ENCODE data around the gene MYO3A. TPM values are rescaled to one million over a fixed set of nuclear protein-coding genes. Genes with fewer than 3 reads are reported as not detected.
"Not testable (repeated sequence)": the region's sequence is repeated elsewhere in the genome, so short reads cannot be mapped to it uniquely, and the experiment has no call there.

MYO3A gene
- total and polyA plus RNA-seq, 2 donors (not counting 1 experiment from before 2014, with no cell fraction given) = 0.27 to 1.4 TPM

DNA sequence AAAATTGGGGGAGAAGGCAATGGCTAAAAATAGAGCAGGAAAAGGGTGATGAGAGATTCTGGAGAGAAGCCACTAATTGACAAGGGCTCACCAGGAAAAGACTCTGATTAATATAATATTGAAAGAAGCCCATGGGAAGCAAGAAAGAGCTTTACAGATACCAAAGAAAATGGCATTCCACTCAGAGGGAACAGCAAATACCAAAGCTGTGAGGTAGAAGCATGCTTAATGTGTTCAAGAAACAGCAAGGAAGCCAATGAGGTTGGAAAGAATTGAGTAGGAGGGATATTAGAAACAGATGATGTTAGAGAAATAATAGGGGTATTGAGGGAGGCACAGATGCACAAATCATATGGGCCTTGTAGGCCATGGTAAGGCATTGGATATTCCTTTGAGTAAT lies 130.1 kb downstream of the MYO3A start:
- ChIA-PET CTCF (no interaction called here), POLR2A (no interaction called here)
- no peak overlapping the region for H3K4me2 ChIP-seq (replicated peaks; ENCODE audit: low read depth, low read length, poor library complexity, severe bottlenecking)
- intact Hi-C loops (cut with micrococcal nuclease) = no loop called here
- Mint-ChIP-seq H3K27ac (no peak overlapping the region), H3K4me3 (no peak overlapping the region), H3K4me1 (no peaks in the 10 kb centered on the region), H3K27me3 (no peaks in the 10 kb centered on the region), H3K9me3 (ENCODE audit: insufficient read depth) (no peaks in the 10 kb centered on the region)
- no peaks in the 10 kb centered on the region for H3K4me1 ChIP-seq (ENCODE audit: control insufficient read depth in 2 of 2, insufficient read depth in 2 of 2, low read length in 2 of 2)
- H3K4me3 ChIP-seq (ENCODE audit: control extremely low read depth in 1 of 5, extremely low read depth in 1 of 5, insufficient read depth in 1 of 5, low read depth in 2 of 5, low read length in 4 of 5) = no peak overlapping the region
- no peak overlapping the region for H3K9ac ChIP-seq (ENCODE audit: low read length)
- DNase-seq (no peak), ATAC-seq (ENCODE audit: low read depth) (no peak)
- no peak overlapping the region for H2AFZ ChIP-seq (ENCODE audit: insufficient read depth, low read depth, low read length, poor library complexity, severe bottlenecking)
- H3K27ac ChIP-seq (ENCODE audit: low read length in 2 of 2) = no peak overlapping the region
- no peaks in the 10 kb centered on the region for H3K27me3 ChIP-seq (replicated peaks in 1 of 4; ENCODE audit: control extremely low read depth in 1 of 4, control insufficient read depth in 3 of 4, insufficient read depth in 4 of 4, low read length in 3 of 4)
- H3K36me3 ChIP-seq (replicated peaks in 1 of 2; ENCODE audit: control extremely low read depth in 1 of 2, control insufficient read depth in 1 of 2, extremely low read depth in 1 of 2, insufficient read depth in 2 of 2, low read length in 1 of 2) = no peaks in the 10 kb centered on the region
- no peaks in the 10 kb centered on the region for H3K79me2 ChIP-seq (ENCODE audit: control insufficient read depth, insufficient read depth, low read length)
- H4K20me1 ChIP-seq (ENCODE audit: control insufficient read depth, insufficient read depth, low read length, poor library complexity, severe bottlenecking) = no peaks in the 10 kb centered on the region
- TF ChIP-seq CTCF (IDR thresholded peaks at IDR 0.05) = no peak
- TF ChIP-seq EZH2 (IDR thresholded peaks at IDR 0.05; ENCODE audit: borderline replicate concordance, insufficient read depth, low read depth, low read length, poor library complexity, severe bottlenecking) = no peak
- no peaks in the 10 kb centered on the region for H3K9me3 ChIP-seq (ENCODE audit: control extremely low read depth in 1 of 3, control insufficient read depth in 2 of 3, insufficient read depth in 1 of 3, low read length in 2 of 3)

DNA sequence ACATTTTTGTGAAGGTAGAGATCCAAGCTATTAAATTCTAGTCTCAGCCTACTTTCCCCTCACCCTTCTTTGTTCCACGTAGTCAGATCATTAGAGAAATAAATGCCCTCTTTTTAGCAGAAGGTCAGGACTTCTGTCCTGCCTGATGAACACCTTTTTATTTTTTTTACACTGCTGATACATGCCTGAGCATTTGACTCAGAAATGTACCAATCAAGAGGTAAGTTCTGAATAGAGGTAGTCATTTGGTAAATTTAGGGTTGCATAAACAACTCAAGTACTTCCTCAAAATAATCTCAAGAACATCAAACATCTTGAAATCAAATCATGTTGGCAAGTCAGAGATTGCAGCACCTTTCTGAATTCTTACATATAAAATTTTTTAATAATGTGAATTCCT lies 133.7 kb downstream of the MYO3A start:
- H4K20me1 ChIP-seq (ENCODE audit: control insufficient read depth, insufficient read depth, low read length, poor library complexity, severe bottlenecking) = no peaks in the 10 kb centered on the region
- TF ChIP-seq CTCF (IDR thresholded peaks at IDR 0.05) (no peak), EZH2 (IDR thresholded peaks at IDR 0.05; ENCODE audit: borderline replicate concordance, insufficient read depth, low read depth, low read length, poor library complexity, severe bottlenecking) (no peak)
- H3K9me3 ChIP-seq (ENCODE audit: control extremely low read depth in 1 of 3, control insufficient read depth in 2 of 3, insufficient read depth in 1 of 3, low read length in 2 of 3) = no peaks in the 10 kb centered on the region
- ChIA-PET POLR2A (no interaction called here), CTCF (no interaction called here)
- Mint-ChIP-seq H3K4me1 (no peaks in the 10 kb centered on the region), H3K4me3 (no peak overlapping the region), H3K27ac (no peak overlapping the region), H3K27me3 (no peaks in the 10 kb centered on the region), H3K9me3 (ENCODE audit: insufficient read depth) (no peaks in the 10 kb centered on the region)
- H2AFZ ChIP-seq (ENCODE audit: insufficient read depth, low read depth, low read length, poor library complexity, severe bottlenecking) = no peak overlapping the region
- no peak for ATAC-seq (ENCODE audit: low read depth)
- intact Hi-C loops (cut with micrococcal nuclease) = no loop called here
- H3K27ac ChIP-seq (ENCODE audit: low read length in 2 of 2) = no peak overlapping the region
- no peak overlapping the region for H3K4me2 ChIP-seq (replicated peaks; ENCODE audit: low read depth, low read length, poor library complexity, severe bottlenecking)
- WGBS (ENCODE audit: insufficient coverage) = no CpG with 5 or more reads among the region's 1 CpG
- H3K4me1 ChIP-seq (ENCODE audit: control insufficient read depth in 2 of 2, insufficient read depth in 2 of 2, low read length in 2 of 2) = no peaks in the 10 kb centered on the region
- no peaks in the 10 kb centered on the region for H3K36me3 ChIP-seq (replicated peaks in 1 of 2; ENCODE audit: control extremely low read depth in 1 of 2, control insufficient read depth in 1 of 2, extremely low read depth in 1 of 2, insufficient read depth in 2 of 2, low read length in 1 of 2)
- DNase-seq = no peak
- no peak overlapping the region for H3K4me3 ChIP-seq (ENCODE audit: control extremely low read depth in 1 of 5, extremely low read depth in 1 of 5, insufficient read depth in 1 of 5, low read depth in 2 of 5, low read length in 4 of 5)
- H3K79me2 ChIP-seq (ENCODE audit: control insufficient read depth, insufficient read depth, low read length) = no peaks in the 10 kb centered on the region
- H3K27me3 ChIP-seq (replicated peaks in 1 of 4; ENCODE audit: control extremely low read depth in 1 of 4, control insufficient read depth in 3 of 4, insufficient read depth in 4 of 4, low read length in 3 of 4) = no peaks in the 10 kb centered on the region
- H3K9ac ChIP-seq (ENCODE audit: low read length) = no peak overlapping the region

- DNase-seq; H4K20me1 ChIP-seq (ENCODE audit: control insufficient read depth, insufficient read depth, low read length, poor library complexity, severe bottlenecking); POLR2A ChIA-PET; H3K27ac Mint-ChIP-seq; H3K27me3 Mint-ChIP-seq; intact Hi-C loops (cut with micrococcal nuclease); H3K9ac ChIP-seq (ENCODE audit: low read length); H3K4me3 ChIP-seq (ENCODE audit: control extremely low read depth in 1 of 5, extremely low read depth in 1 of 5, insufficient read depth in 1 of 5, low read depth in 2 of 5, low read length in 4 of 5); H3K4me1 Mint-ChIP-seq; H3K79me2 ChIP-seq (ENCODE audit: control insufficient read depth, insufficient read depth, low read length); H3K27ac ChIP-seq (ENCODE audit: low read length in 2 of 2); H2AFZ ChIP-seq (ENCODE audit: insufficient read depth, low read depth, low read length, poor library complexity, severe bottlenecking); H3K9me3 ChIP-seq (ENCODE audit: control extremely low read depth in 1 of 3, control insufficient read depth in 2 of 3, insufficient read depth in 1 of 3, low read length in 2 of 3); H3K36me3 ChIP-seq (replicated peaks in 1 of 2; ENCODE audit: control extremely low read depth in 1 of 2, control insufficient read depth in 1 of 2, extremely low read depth in 1 of 2, insufficient read depth in 2 of 2, low read length in 1 of 2); H3K4me3 Mint-ChIP-seq; ATAC-seq (ENCODE audit: low read depth); CTCF ChIA-PET; H3K4me2 ChIP-seq (replicated peaks; ENCODE audit: low read depth, low read length, poor library complexity, severe bottlenecking); H3K4me1 ChIP-seq (ENCODE audit: control insufficient read depth in 2 of 2, insufficient read depth in 2 of 2, low read length in 2 of 2); H3K27me3 ChIP-seq (replicated peaks in 1 of 4; ENCODE audit: control extremely low read depth in 1 of 4, control insufficient read depth in 3 of 4, insufficient read depth in 4 of 4, low read length in 3 of 4); H3K9me3 Mint-ChIP-seq (ENCODE audit: insufficient read depth): not testable (repeated sequence)
- WGBS (ENCODE audit: insufficient coverage) = 90% methylated on average over 3 of the region's 7 CpGs
Measured at GRCh38 chr10:26080971-26081370, 146.9 kb downstream of the MYO3A start.

Measured in B cell (primary cell).